GM19397 (cell line): ENCODE results near the gene TIMD4.

ENCODE experiments used
- ATAC-seq: cut with Tn5 transposase; IDR thresholded peaks from one replicate; pipeline ENCODE4 v1.9.1; 2021; ENCODE audit warnings: mild to moderate bottlenecking, moderate library complexity; ENCODE audit not compliant: unreplicated experiment

The TIMD4 gene

DNA sequence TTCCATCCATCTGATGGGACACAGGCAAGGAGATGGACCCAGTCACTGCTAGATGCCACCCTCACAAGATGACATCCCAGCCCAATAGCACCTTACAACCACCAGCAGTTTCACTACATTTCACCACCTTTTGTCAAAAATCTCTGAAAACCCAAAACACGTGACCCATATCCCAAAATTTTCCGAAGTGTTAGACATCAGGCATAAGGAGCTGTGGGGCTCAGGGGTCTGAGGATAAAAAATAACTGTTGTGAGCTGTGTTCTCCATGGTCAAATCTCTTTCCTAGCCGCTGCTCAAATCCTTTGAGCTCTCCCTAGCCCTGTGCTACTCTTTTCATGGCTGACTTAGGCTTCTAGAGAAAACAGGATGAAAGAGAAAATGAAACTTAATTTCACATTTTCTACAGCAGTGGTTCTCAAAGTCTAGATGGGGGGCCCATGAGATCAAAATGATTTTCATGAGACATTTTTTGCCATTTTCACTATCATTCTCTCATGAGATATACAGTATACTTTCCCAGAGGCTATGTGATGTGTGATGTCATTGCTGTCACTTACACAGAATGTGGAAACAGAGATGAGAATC is 40.7 kb downstream of the TIMD4 start:
- peak; percentile 28 for ATAC-seq

DNA sequence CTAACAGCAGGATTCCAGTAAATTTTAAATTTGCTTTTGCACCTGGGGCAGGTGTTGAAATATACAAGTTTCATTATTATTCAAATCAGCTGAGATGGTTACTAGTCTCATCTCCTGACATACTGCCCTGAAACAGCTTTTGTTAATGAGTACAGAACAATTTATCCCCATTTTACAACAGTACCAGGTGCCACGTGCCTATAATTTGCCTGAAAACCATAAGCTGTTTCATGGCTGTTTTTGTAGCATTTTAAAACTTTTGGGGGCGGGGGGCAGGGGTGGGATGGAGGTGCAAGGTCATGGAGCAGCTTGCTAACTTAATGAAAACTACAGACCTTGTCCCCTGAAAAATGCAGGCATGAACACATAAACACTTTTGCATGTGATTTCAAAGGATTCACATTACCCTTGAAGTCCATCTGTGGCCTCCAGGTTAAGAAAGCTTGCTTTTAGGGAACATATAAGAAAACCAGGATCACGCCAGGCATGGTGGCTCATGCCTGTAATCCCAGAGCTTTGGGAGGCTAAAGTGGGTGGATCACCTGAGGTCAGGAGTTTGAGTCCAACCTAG is 42.1 kb downstream of the TIMD4 start:
- ATAC-seq = peak; percentile 51

DNA sequence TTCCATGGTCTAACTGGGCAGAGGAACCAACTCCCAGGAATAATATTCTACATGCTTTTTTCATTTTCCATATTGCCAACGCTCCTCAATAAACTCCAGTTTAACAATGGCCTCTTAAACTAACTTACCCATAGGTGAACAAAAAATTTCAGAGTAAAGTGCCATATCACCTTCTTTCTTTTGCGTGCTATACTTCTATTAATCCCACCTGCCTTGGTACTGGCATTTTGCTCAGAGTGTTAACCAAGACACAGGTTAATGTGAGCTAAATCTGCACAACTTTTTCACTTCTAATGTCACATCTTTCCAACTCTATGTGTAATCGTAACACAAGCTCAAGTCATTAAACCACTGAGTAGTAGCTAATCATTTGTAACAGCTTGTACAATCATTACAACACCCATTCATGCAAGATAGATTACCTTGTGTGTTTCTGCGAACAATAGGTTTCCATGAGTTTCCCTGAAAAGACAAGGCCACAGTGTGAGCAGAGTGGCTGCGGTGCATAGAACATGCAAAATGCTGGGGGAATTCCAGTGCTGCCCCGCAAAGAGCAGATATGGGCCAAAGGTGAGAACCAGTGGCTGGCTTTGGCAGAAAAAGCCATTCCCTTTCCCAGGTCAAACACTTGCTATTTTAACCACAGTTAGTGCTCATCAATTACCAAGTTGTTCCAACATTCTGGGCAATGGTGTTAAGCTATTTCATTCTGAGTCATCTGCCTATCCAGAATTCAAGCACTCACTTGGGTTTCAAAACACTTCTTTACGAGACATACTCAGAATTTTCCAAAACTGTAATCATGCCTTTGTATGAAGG is 42.8 kb downstream of the TIMD4 start:
- ATAC-seq = peak; percentile 63

- no peak for ATAC-seq
Measured at GRCh38 chr5:156918311-156918845, 44.6 kb downstream of the TIMD4 start.

DNA sequence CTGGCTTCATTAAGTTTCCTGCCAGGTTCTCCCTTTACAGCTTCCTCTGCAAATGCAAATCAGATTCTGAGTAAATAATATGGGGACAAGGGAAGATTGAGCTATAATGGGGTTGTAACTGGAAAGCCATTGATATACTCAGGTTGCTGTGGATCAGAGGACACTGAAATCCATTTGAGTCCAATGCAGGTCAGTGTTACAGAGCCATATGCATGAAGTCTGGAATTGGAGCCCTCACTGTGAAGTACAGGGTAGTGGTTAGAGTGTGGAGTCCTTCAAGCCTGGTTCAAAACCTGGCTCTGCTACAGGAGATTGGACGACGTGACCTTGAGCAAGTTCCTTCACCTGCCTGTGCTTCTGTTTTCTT is 48.7 kb downstream of the TIMD4 start:
- ATAC-seq = peak; percentile 13

- peak; percentile 73 for ATAC-seq
Measured at GRCh38 chr5:156913719-156914370, 49.2 kb downstream of the TIMD4 start.

DNA sequence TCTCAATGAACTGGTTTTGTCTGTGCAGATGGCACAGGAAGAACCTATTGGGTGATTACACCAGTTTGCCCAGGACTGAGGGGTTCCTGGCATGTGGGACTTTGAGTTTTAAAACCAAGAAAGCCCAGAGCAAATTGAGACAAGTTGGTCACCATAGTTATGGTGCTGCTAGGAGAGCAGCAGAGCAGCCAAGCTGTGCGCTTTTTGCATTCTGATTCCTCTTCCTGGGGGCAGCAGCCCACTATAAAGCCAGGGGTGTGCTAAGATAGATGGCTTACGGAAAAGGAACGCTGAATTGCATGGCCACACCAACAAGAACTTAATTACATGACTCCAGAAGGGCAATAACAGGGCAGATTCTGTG is 49.7 kb downstream of the TIMD4 start:
- no peak for ATAC-seq

- no peak for ATAC-seq
Measured at GRCh38 chr5:156912869-156913268, 50.2 kb downstream of the TIMD4 start.

- no peak for ATAC-seq
Measured at GRCh38 chr5:156909180-156909579, 53.8 kb downstream of the TIMD4 start.

- no peak for ATAC-seq
Measured at GRCh38 chr5:156907667-156908066, 55.4 kb downstream of the TIMD4 start.

DNA sequence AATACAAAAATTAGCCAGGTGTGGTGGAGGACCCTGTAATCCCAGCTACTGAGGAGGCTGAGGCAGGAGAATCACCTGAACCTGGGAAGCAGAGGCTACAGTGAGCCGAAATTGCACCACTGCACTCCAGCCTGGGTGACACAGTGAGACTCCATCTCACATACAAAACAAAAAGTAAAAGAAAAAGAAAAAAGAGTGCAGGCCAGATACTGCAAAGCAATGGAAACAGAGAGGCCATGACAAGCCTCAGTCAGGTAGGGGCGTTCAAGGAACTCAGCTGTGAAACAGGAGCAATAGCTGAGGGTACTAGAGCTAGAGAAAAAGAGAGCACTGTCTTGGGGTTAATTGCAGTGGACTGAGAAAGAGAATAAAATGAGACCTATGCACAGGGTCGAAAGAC is 56.2 kb downstream of the TIMD4 start:
- no peak for ATAC-seq

GRCh38 chr5:156896546-156896945 is 66.5 kb downstream of the TIMD4 start:
- ATAC-seq = no peak

DNA sequence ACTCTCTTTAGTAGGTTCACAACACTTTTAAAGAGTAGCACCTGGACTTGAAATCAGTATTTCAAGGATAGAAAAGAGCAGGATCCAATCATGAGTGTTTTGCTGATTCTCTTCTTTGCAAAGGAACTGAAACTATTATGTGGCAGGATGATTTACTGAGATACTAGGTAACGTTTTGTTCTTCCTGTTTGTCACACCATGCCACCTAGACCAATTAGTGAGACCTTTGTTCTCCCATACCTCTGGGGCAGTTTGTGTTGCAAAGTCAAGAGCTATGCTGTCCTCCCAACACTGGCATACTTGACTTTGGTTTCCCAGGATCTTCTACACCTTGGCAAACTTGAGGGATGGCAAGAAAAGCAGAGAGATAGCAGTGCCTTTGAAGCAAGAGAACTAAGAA is 69.5 kb downstream of the TIMD4 start:
- peak; percentile 72 for ATAC-seq

DNA sequence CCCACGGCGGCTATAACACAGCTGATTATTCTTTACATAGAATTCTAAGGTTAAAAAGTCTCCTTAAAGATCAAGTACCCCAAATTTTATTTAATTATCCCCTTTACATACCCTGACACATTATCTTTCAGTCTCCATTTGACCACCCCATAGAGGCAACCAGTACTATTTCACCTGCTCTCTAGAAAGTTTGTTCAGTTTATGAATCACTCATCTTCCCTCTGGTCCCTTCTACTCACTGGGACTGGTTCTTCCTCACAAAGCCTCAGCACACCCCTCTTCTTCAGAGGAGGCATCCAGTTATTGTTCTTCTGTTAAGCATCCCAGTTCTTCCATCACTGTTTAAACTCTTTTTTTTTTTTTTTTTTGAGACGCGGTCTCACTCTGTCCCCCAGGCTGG is 70.2 kb downstream of the TIMD4 start:
- no peak for ATAC-seq

DNA sequence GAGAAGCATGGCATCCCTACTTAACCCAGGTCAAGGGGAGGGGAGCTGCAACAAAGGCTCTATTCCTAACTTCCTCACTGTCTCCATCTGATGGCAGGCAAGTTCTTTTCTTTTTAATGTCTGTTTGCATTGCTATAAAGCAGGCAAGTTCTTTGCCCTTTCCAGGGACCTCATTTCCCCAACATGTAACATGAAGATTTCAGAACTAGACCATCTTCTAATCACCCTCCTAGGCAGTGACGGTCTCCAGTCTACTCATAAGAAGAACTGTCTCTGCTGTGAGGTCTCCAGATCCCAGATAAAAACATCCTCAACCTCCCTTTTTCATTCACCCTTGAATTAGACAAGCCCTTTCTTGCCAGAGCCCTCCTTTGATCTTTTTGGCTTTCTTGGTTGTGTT is 70.8 kb downstream of the TIMD4 start:
- ATAC-seq = no peak

- no peak for ATAC-seq
Measured at GRCh38 chr5:156888520-156888919, 74.5 kb downstream of the TIMD4 start.

DNA sequence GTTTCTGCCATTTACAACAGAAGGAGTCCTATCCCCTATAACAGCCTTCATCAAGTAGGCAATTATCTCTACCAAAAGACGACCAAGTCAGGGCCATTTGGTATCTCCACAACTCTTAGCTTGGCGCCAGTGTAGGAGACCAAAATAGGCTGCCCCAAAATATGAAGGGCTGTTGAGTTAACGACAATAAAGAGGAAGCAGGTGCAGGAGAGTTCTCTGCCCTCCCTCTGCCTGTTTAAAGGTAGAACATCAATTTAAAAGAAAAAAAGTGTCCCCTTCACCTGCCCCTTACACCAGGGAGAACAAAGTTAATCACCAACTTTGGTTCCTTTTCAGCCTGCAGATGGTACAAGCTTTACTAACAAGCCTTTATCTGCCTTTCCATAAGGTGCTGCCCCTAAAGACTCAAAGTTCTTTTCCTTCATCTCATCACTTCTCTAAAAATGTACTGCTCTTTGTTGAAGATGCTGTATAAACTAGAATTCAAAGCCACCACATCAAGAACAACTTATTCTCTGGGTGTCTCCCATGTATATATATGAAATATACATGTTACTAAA is 79.6 kb downstream of the TIMD4 start:
- no peak for ATAC-seq

DNA sequence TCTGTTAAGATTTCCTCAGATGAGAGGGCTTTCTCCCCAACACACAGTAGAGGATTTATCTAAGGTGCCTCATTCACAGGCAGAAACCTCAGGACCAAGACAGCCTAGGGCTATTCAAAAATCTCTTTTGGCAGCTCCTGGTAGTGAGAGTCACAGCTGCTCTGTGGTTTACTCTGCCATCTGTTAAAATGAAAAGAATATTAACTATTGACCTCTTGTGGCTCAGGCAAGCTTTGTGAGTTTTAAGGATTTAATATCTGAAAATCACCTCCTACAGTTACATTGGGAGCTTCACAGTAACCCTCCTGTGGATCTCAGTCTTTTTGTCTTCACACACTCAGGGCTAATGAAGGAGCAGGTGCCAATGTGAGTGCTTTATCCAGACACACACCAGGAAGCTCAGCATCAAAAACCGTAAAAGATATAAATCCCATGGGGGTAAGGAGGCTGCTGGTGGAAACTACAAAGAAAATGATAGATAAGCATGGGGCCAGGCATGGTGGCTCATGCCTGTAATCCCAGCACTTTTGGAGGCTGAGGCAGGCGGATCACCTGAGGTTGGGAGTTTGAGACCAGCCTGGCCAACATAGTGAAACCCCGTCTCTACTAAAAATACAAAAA is 83.3 kb downstream of the TIMD4 start:
- peak; percentile 84 for ATAC-seq

GRCh38 chr5:156871212-156871611 is 91.8 kb downstream of the TIMD4 start:
- ATAC-seq = no peak

DNA sequence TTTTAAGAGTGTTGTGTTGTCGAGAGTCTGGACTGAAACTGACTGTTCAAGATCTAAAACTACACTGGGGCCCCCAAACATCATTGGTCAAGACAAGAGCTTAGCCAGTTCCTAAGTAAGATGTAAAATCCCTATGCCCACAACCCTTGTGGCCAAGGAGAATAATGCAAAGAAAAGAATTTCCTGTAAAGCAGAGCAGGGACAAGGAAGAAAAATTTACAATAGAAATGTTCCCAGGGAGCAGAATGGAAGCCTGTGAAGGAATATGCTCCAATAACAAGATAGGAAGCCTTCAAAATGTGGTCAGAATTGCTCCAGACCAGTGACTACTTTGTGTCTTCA is 92.6 kb downstream of the TIMD4 start:
- ATAC-seq = no peak
